Osteoblast (primary cell): ENCODE results near the gene ARHGAP10. TPM values are rescaled to one million over a fixed set of nuclear protein-coding genes. Genes with fewer than 3 reads are reported as not detected.

Experiments
- DNase-seq: peaks from one replicate; pipeline ENCODE4 v3.0.0; 2011; ENCODE audit warnings: low spot score, mixed read lengths; ENCODE audit not compliant: insufficient read length; ENCODE audit errors: missing footprints
- H2AFZ ChIP-seq: 2 replicates; pipeline ENCODE4 v1.6.0; 2011; ENCODE audit warnings: mild to moderate bottlenecking, low read length
- H3K27ac ChIP-seq: 2 replicates; pipeline ENCODE4 v1.5.1; 2011; ENCODE audit warnings: mild to moderate bottlenecking, low read depth, low read length, moderate library complexity
- H3K27me3 ChIP-seq: 2 replicates; pipeline ENCODE4 v1.6.0; 2012; ENCODE audit warnings: mild to moderate bottlenecking, control low read depth, inconsistent platforms, low read length, moderate library complexity; ENCODE audit not compliant: insufficient read depth
- H3K36me3 ChIP-seq: 2 replicates; pipeline ENCODE4 v1.5.1; 2011; ENCODE audit warnings: mild to moderate bottlenecking, low read length, control low read depth, moderate library complexity; ENCODE audit not compliant: insufficient read depth
- H3K4me1 ChIP-seq: 2 replicates; pipeline ENCODE4 v1.5.1; 2011; ENCODE audit warnings: mild to moderate bottlenecking, low read length, control low read depth, moderate library complexity; ENCODE audit not compliant: insufficient read depth
- H3K4me2 ChIP-seq: 2 replicates; pipeline ENCODE4 v1.6.0; 2011; ENCODE audit warnings: mild to moderate bottlenecking, low read length; ENCODE audit not compliant: insufficient read depth
- H3K4me3 ChIP-seq: fragments of 200-600 bp; sonication (generic); 3 replicates; pipeline ENCODE4 v1.5.1; 2012; ENCODE audit warnings: mild to moderate bottlenecking, low read length, inconsistent platforms; ENCODE audit not compliant: insufficient read depth
- H3K79me2 ChIP-seq: 2 replicates; pipeline ENCODE4 v1.6.0; 2012; ENCODE audit warnings: mild to moderate bottlenecking, low read length, control low read depth, inconsistent platforms; ENCODE audit not compliant: insufficient read depth
- H3K9me3 ChIP-seq: 2 replicates; pipeline ENCODE4 v1.5.1; 2011; ENCODE audit warnings: low read depth, low read length, control low read depth
- H4K20me1 ChIP-seq: 2 replicates; pipeline ENCODE4 v1.6.0; 2012; ENCODE audit warnings: mild to moderate bottlenecking, low read length, control low read depth; ENCODE audit not compliant: insufficient read depth
- total RNA-seq: library from RNA; depleted of rRNA; stranded (reverse); fragments of >200 nt; gene quantifications from 2 replicates; pipeline ENCODE4 v1.2.3, GENCODE V29; 2012
- TF ChIP-seq, protein P1 (sequence below): IDR thresholded peaks from 2 replicates; pipeline ENCODE4 v1.5.1; 2011; ENCODE audit warnings: mild to moderate bottlenecking, low read depth, low read length, moderate library complexity; ENCODE audit errors: extremely low read depth

Gene ARHGAP10
- total RNA-seq, 1 donor: 31.5 TPM

DNA sequence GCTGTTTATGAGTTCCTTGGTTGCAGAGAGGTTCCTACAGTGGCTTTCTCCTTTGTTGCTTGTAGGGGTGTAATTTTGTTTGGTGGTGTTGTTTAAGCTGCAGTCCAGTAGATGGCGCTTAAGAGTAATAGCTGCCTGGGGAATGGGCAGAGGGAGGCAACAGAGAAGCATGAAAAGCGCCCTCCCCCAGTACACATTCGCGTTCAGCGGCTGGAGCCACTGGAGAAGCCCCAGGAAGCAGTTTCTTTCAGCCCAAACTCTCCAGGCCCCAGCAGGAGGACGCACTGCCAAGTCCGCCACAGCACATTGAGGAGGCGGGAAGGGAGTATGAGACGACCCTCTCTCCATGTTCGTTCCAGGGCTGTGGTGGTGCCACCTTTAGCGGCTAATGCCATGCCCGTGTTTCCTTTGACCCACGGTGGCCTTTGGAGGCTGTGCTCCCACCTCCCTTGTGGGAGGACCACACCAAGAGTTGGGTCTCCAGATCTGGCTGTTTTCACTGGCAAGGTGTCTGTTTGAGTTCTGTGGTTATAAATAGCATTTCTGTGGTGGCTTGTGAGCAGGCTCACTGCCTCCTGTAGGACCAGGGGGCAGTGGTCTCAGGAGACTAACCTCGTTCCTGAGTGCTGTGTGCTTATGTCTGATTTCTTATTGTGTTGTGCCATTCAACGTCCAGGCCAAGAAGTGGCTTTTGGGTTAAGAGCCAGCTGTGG lies 252.3 kb downstream of the ARHGAP10 start:
- no peak overlapping the region for H3K27ac ChIP-seq
- peaks cover 33% of the 10 kb centered on the region for H3K79me2 ChIP-seq
- no peak overlapping the region for H2AFZ ChIP-seq
- H3K27me3 ChIP-seq: no peaks in the 10 kb centered on the region
- TF ChIP-seq, protein P1, sequence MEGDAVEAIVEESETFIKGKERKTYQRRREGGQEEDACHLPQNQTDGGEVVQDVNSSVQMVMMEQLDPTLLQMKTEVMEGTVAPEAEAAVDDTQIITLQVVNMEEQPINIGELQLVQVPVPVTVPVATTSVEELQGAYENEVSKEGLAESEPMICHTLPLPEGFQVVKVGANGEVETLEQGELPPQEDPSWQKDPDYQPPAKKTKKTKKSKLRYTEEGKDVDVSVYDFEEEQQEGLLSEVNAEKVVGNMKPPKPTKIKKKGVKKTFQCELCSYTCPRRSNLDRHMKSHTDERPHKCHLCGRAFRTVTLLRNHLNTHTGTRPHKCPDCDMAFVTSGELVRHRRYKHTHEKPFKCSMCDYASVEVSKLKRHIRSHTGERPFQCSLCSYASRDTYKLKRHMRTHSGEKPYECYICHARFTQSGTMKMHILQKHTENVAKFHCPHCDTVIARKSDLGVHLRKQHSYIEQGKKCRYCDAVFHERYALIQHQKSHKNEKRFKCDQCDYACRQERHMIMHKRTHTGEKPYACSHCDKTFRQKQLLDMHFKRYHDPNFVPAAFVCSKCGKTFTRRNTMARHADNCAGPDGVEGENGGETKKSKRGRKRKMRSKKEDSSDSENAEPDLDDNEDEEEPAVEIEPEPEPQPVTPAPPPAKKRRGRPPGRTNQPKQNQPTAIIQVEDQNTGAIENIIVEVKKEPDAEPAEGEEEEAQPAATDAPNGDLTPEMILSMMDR: peak; percentile 86
- peaks cover 28% of the 10 kb centered on the region for H4K20me1 ChIP-seq
- peak; percentile 81 for DNase-seq
- peak overlapping the region; percentile 28 for H3K4me2 ChIP-seq
- H3K9me3 ChIP-seq: no peaks in the 10 kb centered on the region
- H3K36me3 ChIP-seq: no peaks in the 10 kb centered on the region
- H3K4me3 ChIP-seq: no peak overlapping the region
- H3K4me1 ChIP-seq: peaks cover 7% of the 10 kb centered on the region

DNA sequence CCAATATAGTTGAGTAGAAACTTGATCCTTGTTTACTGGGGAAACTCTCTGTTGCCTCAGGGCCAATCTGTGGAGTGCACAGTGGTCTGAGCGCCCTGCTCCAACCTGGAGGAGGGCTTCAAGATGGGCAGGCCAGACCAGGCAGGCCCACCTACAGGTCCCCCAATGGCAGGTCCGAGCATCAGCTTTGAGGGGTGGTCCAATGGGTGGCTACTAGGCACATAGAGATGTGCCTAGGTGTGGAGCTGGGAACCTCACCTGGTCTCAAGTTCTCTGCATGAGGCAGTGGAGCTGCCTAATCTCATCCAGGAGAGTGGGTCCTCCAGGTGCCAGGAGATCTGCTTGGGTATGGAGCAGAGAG lies 252.9 kb downstream of the ARHGAP10 start:
- no peak for DNase-seq
- Histone ChIP-seq H3K27me3 (no peaks in the 10 kb centered on the region), H3K9me3 (no peaks in the 10 kb centered on the region), H2AFZ (no peak overlapping the region), H3K4me3 (no peak overlapping the region), H3K4me1 (peaks cover 7% of the 10 kb centered on the region), H4K20me1 (peaks cover 28% of the 10 kb centered on the region), H3K36me3 (no peaks in the 10 kb centered on the region), H3K4me2 (no peak overlapping the region), H3K27ac (no peak overlapping the region), H3K79me2 (peaks cover 29% of the 10 kb centered on the region)
- TF ChIP-seq, protein P1: no peak

DNA sequence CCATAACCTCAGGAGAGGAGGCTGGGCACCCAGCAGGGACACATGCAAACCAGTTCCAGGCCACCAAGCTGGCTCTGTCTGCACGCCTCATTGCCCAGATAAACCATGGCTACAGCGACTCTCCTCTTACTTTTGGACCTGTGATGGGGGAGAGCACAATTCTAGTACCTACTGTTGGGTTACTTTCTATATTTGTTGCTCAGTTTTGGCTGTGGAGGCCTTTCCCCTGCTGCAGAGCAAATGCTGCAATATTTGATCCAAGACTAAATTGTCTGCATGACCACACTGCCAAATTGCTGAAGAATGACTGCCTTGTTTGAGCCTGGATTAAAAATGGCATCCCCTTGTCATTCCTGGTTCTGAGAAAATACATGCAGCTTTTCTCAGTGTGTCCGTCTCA lies 253.5 kb downstream of the ARHGAP10 start:
- Histone ChIP-seq H3K27me3 (no peaks in the 10 kb centered on the region), H3K4me3 (no peak overlapping the region), H3K36me3 (no peaks in the 10 kb centered on the region), H2AFZ (no peak overlapping the region), H3K4me2 (no peak overlapping the region), H4K20me1 (peaks cover 28% of the 10 kb centered on the region), H3K4me1 (peaks cover 7% of the 10 kb centered on the region), H3K27ac (no peak overlapping the region), H3K9me3 (no peaks in the 10 kb centered on the region), H3K79me2 (peaks cover 24% of the 10 kb centered on the region)
- DNase-seq: no peak
- TF ChIP-seq, protein P1: no peak

DNA sequence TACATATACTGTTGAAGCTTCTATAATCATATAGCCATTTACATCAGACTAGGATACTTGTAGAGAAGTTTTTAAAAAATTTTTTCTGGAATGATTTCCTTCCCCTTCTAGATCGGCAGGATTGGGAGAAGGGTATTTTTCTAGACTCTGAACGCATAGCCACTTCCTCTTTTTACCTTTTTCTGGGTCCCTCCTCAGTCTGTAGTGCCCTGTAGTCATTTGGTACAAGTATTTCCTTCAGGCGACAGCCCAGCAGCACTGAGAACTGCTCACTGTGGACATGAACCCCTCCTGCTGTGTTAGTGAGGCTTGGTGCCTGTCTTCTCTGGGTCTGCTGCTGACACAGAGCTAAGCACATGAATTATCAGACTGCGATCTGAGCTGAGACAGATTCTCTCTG lies 255.4 kb downstream of the ARHGAP10 start:
- H3K27me3 ChIP-seq: no peaks in the 10 kb centered on the region
- H4K20me1 ChIP-seq: peaks cover 18% of the 10 kb centered on the region
- peaks cover 15% of the 10 kb centered on the region for H3K79me2 ChIP-seq
- H3K27ac ChIP-seq: no peak overlapping the region
- DNase-seq: no peak
- no peaks in the 10 kb centered on the region for H3K4me1 ChIP-seq
- TF ChIP-seq, protein P1: no peak
- H3K4me3 ChIP-seq: no peak overlapping the region
- H3K9me3 ChIP-seq: no peaks in the 10 kb centered on the region
- no peak overlapping the region for H2AFZ ChIP-seq
- no peak overlapping the region for H3K4me2 ChIP-seq
- no peaks in the 10 kb centered on the region for H3K36me3 ChIP-seq
